H9 (cell line): Measurements from ENCODE around the gene PDE8A. TPM values are rescaled to one million over a fixed set of nuclear protein-coding genes. Genes with fewer than 3 reads are reported as not detected.

ENCODE experiments used
- DNase-seq: peaks from one replicate; pipeline ENCODE4 v3.0.0-alpha.2; 2017
- H2AFZ ChIP-seq: one replicate; pipeline ENCODE4 v1.6.1; 2013; ENCODE audit warnings: mild to moderate bottlenecking, low read length, control low read depth, moderate library complexity
- H2AK5ac ChIP-seq: 2 replicates; pipeline ENCODE4 v1.6.1; 2013; ENCODE audit warnings: low read length, control low read depth, mixed read lengths; ENCODE audit not compliant: insufficient read length
- H2BK120ac ChIP-seq: one replicate; pipeline ENCODE4 v1.6.1; 2013; ENCODE audit warnings: low read depth, mild to moderate bottlenecking, low read length, control low read depth, inconsistent platforms; ENCODE audit not compliant: poor library complexity, severe bottlenecking
- H2BK12ac ChIP-seq: 2 replicates; pipeline ENCODE4 v1.6.1; 2013; ENCODE audit warnings: low read length, control low read depth, mixed read lengths, low read depth; ENCODE audit not compliant: insufficient read length
- H2BK15ac ChIP-seq: 2 replicates; pipeline ENCODE4 v1.6.1; 2013; ENCODE audit warnings: low read depth, low read length, control low read depth
- H2BK20ac ChIP-seq: one replicate; pipeline ENCODE4 v1.6.1; 2013; ENCODE audit warnings: low read depth, mild to moderate bottlenecking, low read length, control low read depth, inconsistent platforms; ENCODE audit not compliant: poor library complexity, severe bottlenecking
- H2BK5ac ChIP-seq: 2 replicates; pipeline ENCODE4 v1.6.1; 2013; ENCODE audit warnings: low read length, control low read depth, mixed read lengths; ENCODE audit not compliant: insufficient read length
- H3K14ac ChIP-seq: 2 replicates; pipeline ENCODE4 v1.6.1; 2013; ENCODE audit warnings: low read length, control low read depth; ENCODE audit not compliant: insufficient read depth
- H3K18ac ChIP-seq: 2 replicates; pipeline ENCODE4 v1.6.1; 2013; ENCODE audit warnings: low read depth, mild to moderate bottlenecking, mixed read lengths, low read length, control low read depth; ENCODE audit not compliant: insufficient read length
- H3K23ac ChIP-seq: 2 replicates; pipeline ENCODE4 v1.6.1; 2013; ENCODE audit warnings: low read length, control low read depth, mixed read lengths, low read depth; ENCODE audit not compliant: insufficient read length
- H3K23me2 ChIP-seq: 2 replicates; pipeline ENCODE4 v1.6.1; 2013; ENCODE audit warnings: low read depth, mild to moderate bottlenecking, mixed read lengths, low read length, control low read depth; ENCODE audit not compliant: insufficient read length, poor library complexity, severe bottlenecking
- H3K27ac ChIP-seq: 2 replicates; pipeline ENCODE4 v1.5.1; 2013; ENCODE audit warnings: low read length, control low read depth, mixed read lengths, low read depth; ENCODE audit not compliant: insufficient read length
- H3K27me3 ChIP-seq: 2 replicates; pipeline ENCODE4 v1.6.1; 2013; ENCODE audit warnings: low read length, control low read depth, inconsistent platforms; ENCODE audit not compliant: insufficient read depth
- H3K4ac ChIP-seq: 2 replicates; pipeline ENCODE4 v1.6.1; 2013; ENCODE audit warnings: low read depth, mild to moderate bottlenecking, control low read depth, inconsistent platforms, low read length, moderate library complexity
- H3K4me1 ChIP-seq: 2 replicates; pipeline ENCODE4 v1.6.1; 2013; ENCODE audit warnings: low read length, control low read depth, inconsistent platforms; ENCODE audit not compliant: insufficient read depth
- H3K4me2 ChIP-seq: 2 replicates; pipeline ENCODE4 v1.6.1; 2013; ENCODE audit warnings: low read length, control low read depth, mixed read lengths; ENCODE audit not compliant: insufficient read length, insufficient read depth
- H3K56ac ChIP-seq: 2 replicates; pipeline ENCODE4 v1.6.1; 2013; ENCODE audit warnings: low read depth, mild to moderate bottlenecking, mixed read lengths, low read length, control low read depth; ENCODE audit not compliant: insufficient read length
- H3K79me1 ChIP-seq: 2 replicates; pipeline ENCODE4 v1.6.1; 2013; ENCODE audit warnings: low read depth, mild to moderate bottlenecking, moderate library complexity, low read length, control low read depth, inconsistent platforms; ENCODE audit not compliant: insufficient read depth, poor library complexity, severe bottlenecking
- H3K79me2 ChIP-seq: 2 replicates; pipeline ENCODE4 v1.6.1; 2013; ENCODE audit warnings: low read length, control low read depth, inconsistent platforms; ENCODE audit not compliant: insufficient read depth
- H3K9ac ChIP-seq: 2 replicates; pipeline ENCODE4 v1.6.1; 2013; ENCODE audit warnings: low read length, control low read depth, mixed read lengths; ENCODE audit not compliant: insufficient read length; ENCODE audit errors: extremely low read depth
- H3K9me3 ChIP-seq: one replicate; pipeline ENCODE4 v1.6.1; 2013; ENCODE audit warnings: low read depth, low read length, inconsistent platforms; ENCODE audit not compliant: control insufficient read depth
- H3T11ph ChIP-seq: one replicate; pipeline ENCODE4 v1.6.1; 2013; ENCODE audit warnings: mild to moderate bottlenecking, low read length, control low read depth, inconsistent platforms
- H4K20me1 ChIP-seq: one replicate; pipeline ENCODE4 v1.6.1; 2013; ENCODE audit not compliant: control insufficient read depth, insufficient read length, insufficient read depth
- H4K5ac ChIP-seq: 2 replicates; pipeline ENCODE4 v1.6.1; 2013; ENCODE audit warnings: low read depth, mild to moderate bottlenecking, mixed read lengths, low read length, control low read depth; ENCODE audit not compliant: insufficient read length
- H4K8ac ChIP-seq: replicated peaks from 2 replicates; pipeline ENCODE4 v1.6.1; 2013; ENCODE audit warnings: low read length, control low read depth, mixed read lengths, low read depth; ENCODE audit not compliant: insufficient read length
- H4K91ac ChIP-seq: 2 replicates; pipeline ENCODE4 v1.6.1; 2013; ENCODE audit warnings: low read depth, mild to moderate bottlenecking, moderate library complexity, mixed read lengths, low read length, control low read depth; ENCODE audit not compliant: insufficient read length
- H3K27ac Mint-ChIP-seq, 3 experiments: 2 replicates in 2 of 3; 3 replicates in 1 of 3; pipeline ENCODE4 v1.8.0; 2020 to 2021; ENCODE audit warnings: mixed read lengths in 3 of 3, mild to moderate bottlenecking in 1 of 3, moderate library complexity in 1 of 3
- H3K27me3 Mint-ChIP-seq: 2 replicates; pipeline ENCODE4 v1.8.0; 2021; ENCODE audit warnings: low read depth, mild to moderate bottlenecking, moderate library complexity, mixed read lengths
- H3K36me3 Mint-ChIP-seq, 3 experiments: 2 replicates in 2 of 3; 3 replicates in 1 of 3; pipeline ENCODE4 v1.8.0; 2020 to 2021; ENCODE audit warnings: low read depth in 3 of 3, mixed read lengths in 3 of 3; ENCODE audit not compliant: insufficient read depth in 1 of 3
- H3K4me1 Mint-ChIP-seq, 2 experiments: 2 replicates each; pipeline ENCODE4 v1.8.0; 2020; ENCODE audit warnings: mixed read lengths in 2 of 2
- H3K4me3 Mint-ChIP-seq, 2 experiments: 2 replicates in 1 of 2; 3 replicates in 1 of 2; pipeline ENCODE4 v1.8.0; 2020 to 2021; ENCODE audit warnings: mild to moderate bottlenecking in 2 of 2, mixed read lengths in 2 of 2, moderate library complexity in 1 of 2
- H3K9me3 Mint-ChIP-seq, 2 experiments: 2 replicates in 1 of 2; 3 replicates in 1 of 2; pipeline ENCODE4 v1.8.0; 2020; ENCODE audit warnings: mild to moderate bottlenecking in 2 of 2, mixed read lengths in 2 of 2, moderate library complexity in 1 of 2
- CTCF ChIP-seq: fragments of 200-600 bp; sonication (generic); conservative IDR thresholded peaks from 3 replicates; pipeline ENCODE4 v1.8.0; 2021; ENCODE audit warnings: antibody characterized with exemption, mild to moderate bottlenecking
- WGBS: extraction: QIAGEN DNeasy Blood & Tissue Kit; methylation state at CpG from one replicate; pipeline ENCODE4 v1.1.7; 2013; ENCODE audit warnings: missing lambda C conversion rate, low lambda C conversion rate, mixed read lengths; ENCODE audit not compliant: insufficient read length; ENCODE audit errors: extremely low coverage; 5-methylcytosine and 5-hydroxymethylcytosine counted together
- total RNA-seq: library from RNA; stranded (reverse); gene quantifications from 2 replicates; pipeline ENCODE4 v1.2.1, GENCODE V29; 2021

The PDE8A gene
- total RNA-seq, 1 experiment from 2014 or later, result 9.3 TPM

GRCh38 chr15:85063088-85063487 lies 81.4 kb downstream of the PDE8A start:
- H4K91ac ChIP-seq, result no peak overlapping the region
- no peaks in the 10 kb centered on the region for H3K79me1 ChIP-seq
- H2BK120ac ChIP-seq, result no peak overlapping the region
- no peak overlapping the region for H3T11ph ChIP-seq
- no peak overlapping the region for H3K9ac ChIP-seq
- H3K79me2 ChIP-seq, result no peaks in the 10 kb centered on the region
- H2AK5ac ChIP-seq, result no peak overlapping the region
- no peak overlapping the region for H2BK20ac ChIP-seq
- no peak overlapping the region for H3K27ac ChIP-seq
- H3K4me1 ChIP-seq, result no peaks in the 10 kb centered on the region
- H3K9me3 ChIP-seq, result no peaks in the 10 kb centered on the region
- no peak overlapping the region for H2BK12ac ChIP-seq
- no peak overlapping the region for H4K5ac ChIP-seq
- H3K14ac ChIP-seq, result no peak overlapping the region
- H3K4me2 ChIP-seq, result no peak overlapping the region
- no CpG with 5 or more reads among the region's 2 CpGs for WGBS
- no peak for TF ChIP-seq CTCF
- H3K27me3 ChIP-seq, result no peaks in the 10 kb centered on the region
- Mint-ChIP-seq H3K36me3 (peaks cover 5 to 12% (median 11%) of the 10 kb centered on the region in 3 experiments; a peak in 6 of 7 replicates), H3K4me3 (no peak overlapping the region), H3K27me3 (no peaks in the 10 kb centered on the region), H3K27ac (no peak overlapping the region), H3K4me1 (peaks cover 3 to 10% of the 10 kb centered on the region in 2 experiments; a peak in 2 of 4 replicates), H3K9me3 (peaks cover 15 to 16% of the 10 kb centered on the region in 2 experiments; a peak in 4 of 5 replicates)
- H3K56ac ChIP-seq, result no peak overlapping the region
- no peak overlapping the region for H3K18ac ChIP-seq
- H3K23ac ChIP-seq, result no peak overlapping the region
- H4K8ac ChIP-seq, result no peak overlapping the region
- H2BK5ac ChIP-seq, result no peak overlapping the region
- H2AFZ ChIP-seq, result no peak overlapping the region
- H3K23me2 ChIP-seq, result no peaks in the 10 kb centered on the region
- no peak overlapping the region for H3K4ac ChIP-seq
- no peak overlapping the region for H2BK15ac ChIP-seq
- no peak for DNase-seq
- no peaks in the 10 kb centered on the region for H4K20me1 ChIP-seq
